D721Med (cell line): Measurements from ENCODE around the gene AIM2.
A peak's percentile ranks its signal among the peaks of the same experiment; 100 is the strongest.

ENCODE experiments used
- DNase-seq: peaks from one replicate; pipeline ENCODE4 v3.0.0; 2011; ENCODE audit warnings: low spot score; ENCODE audit not compliant: insufficient read length
- FAIRE-seq: peaks from 2 replicates; lab custom pipeline; 2011; peaks lifted over from hg19 to GRCh38; lab: Jason Lieb, UNC
- TF ChIP-seq, protein P1 (sequence below): IDR thresholded peaks from 2 replicates; pipeline ENCODE4 v1.5.1; 2012; ENCODE audit warnings: mild to moderate bottlenecking, control low read depth; ENCODE audit not compliant: insufficient read depth; ENCODE audit errors: missing control alignments

AIM2 gene

DNA sequence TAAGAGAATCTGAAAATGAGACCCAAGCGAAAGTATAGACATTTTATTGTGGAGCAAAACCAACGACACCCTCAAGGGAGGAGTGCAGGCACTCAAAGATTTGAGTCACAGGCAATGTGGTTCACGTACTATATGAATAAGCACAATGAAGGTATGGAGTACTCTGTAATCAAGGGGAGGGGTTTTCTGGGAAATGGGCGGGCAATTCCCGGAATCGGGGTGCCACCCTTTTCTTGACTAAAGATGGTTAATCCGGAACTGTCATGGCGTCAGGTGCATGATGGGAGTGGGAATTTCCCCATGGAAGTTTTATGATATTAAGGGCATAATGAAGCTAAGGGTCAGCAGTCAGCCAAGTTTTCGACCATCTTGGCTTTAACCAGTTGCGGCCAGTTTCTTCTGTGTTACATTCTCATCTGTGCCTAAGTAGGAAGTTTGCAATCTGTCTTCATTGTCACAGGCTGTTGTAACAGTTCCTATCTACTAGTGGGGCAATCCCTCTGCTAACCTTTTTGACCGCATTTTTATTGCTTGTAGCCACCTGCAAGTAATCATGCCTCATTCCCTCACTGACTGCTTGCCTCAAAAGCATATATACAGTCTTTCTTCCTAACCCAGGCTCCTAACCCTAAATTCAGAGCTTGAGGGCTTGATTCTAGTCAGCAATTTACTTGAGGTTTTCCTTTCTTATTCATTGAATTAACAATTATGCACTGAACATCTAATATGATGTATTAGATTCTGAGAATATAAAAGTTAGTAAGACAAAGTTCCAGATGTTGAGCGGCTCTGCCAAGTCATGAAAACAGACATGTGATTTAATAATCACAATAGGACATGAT is 775 bp upstream of the AIM2 start:
- FAIRE-seq (no peak), DNase-seq (no peak)
- TF ChIP-seq, protein P1, sequence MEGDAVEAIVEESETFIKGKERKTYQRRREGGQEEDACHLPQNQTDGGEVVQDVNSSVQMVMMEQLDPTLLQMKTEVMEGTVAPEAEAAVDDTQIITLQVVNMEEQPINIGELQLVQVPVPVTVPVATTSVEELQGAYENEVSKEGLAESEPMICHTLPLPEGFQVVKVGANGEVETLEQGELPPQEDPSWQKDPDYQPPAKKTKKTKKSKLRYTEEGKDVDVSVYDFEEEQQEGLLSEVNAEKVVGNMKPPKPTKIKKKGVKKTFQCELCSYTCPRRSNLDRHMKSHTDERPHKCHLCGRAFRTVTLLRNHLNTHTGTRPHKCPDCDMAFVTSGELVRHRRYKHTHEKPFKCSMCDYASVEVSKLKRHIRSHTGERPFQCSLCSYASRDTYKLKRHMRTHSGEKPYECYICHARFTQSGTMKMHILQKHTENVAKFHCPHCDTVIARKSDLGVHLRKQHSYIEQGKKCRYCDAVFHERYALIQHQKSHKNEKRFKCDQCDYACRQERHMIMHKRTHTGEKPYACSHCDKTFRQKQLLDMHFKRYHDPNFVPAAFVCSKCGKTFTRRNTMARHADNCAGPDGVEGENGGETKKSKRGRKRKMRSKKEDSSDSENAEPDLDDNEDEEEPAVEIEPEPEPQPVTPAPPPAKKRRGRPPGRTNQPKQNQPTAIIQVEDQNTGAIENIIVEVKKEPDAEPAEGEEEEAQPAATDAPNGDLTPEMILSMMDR = no peak

DNA sequence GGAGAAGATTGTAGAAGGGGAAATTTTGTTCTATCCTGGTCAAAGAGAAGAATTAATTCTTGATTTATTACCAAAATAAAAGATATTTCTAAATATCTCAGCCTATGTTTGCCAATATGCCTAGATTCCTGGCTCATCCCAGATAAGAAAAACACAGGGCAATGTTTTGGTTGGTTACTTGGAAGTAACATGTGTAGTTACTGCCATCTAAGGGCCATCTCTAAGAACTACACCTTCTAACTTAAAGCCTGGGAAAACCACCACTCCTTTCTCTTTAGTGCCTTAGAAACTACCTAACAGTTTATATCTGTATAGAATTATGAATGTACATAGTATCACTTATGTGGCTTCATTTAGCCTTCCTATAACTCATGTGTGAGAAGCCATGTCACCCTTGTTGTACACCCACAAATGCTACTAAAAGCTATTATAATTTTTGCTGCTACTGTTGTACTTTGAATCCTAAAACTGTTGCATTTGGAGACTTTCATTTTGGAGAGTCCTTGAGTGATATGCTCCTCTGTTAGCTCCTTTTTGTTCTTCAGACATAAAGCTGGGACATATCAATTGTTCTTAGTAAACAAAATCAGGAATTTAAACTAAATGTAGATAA is 4.5 kb downstream of the AIM2 start:
- TF ChIP-seq, protein P1 = peak; percentile 79
- DNase-seq = no peak
- FAIRE-seq = peak; percentile 79

DNA sequence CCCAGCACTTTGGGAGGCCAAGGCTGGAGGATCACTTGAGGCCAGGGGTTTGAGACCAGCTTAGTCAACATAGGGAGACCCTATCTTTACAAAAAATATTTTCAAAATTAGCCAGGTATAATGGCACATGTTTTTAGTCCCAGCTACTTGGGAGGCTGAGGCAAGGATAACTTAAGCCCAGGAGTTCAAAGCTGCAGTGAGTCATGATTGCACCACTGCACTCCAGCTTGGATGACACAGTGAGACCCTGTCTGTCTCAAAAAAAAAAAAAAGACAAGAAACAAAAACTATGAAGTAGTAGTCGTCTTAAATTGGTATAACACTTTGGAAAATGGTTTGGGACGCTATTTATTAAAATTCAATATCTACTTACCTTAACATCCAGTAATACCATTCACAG is 7.7 kb downstream of the AIM2 start:
- no peak for FAIRE-seq
- TF ChIP-seq, protein P1 = no peak
- DNase-seq = no peak

DNA sequence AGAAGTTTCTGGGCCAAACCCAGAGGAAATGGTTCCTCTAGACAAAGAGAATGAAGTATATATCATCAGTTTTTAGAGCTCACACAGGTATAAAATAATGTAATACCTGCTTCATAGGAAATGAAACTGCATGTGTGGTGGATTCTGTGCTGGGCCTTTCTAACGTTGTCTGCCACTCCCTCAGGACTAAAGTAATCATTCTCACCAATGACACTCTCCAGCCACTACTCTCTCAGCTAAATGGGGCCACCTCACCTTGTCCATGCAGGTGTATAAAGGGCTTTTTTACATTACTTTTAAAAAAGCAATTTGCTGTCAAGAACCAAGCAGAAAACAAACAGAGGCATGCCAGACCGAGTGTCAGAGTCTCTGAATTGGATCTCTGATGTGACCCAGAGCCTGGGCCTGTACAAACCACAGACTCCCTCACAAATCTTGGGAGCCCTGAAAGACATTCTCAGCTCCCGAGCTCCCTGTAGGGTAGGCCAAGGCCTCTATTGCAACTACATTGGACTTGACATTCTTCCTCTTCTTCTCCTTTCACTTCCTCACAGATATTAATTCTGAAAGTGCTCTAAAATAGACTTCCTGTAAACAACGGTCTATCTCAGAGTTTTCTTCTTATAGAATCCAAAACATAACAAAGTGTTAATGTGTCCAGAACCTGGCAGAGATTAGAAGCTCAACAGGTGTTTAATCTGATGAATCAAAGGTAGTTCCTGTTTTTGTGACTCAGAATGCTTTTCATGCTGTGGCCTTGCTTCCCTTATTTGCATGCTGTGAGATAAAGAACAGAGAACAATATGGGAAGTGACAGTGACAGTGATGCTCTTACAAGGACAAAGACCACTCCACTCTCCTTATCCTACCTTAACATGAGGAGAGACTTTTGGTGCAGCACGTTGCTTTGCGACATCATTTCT is 8.6 kb downstream of the AIM2 start:
- TF ChIP-seq, protein P1 = no peak
- DNase-seq (no peak), FAIRE-seq (no peak)

DNA sequence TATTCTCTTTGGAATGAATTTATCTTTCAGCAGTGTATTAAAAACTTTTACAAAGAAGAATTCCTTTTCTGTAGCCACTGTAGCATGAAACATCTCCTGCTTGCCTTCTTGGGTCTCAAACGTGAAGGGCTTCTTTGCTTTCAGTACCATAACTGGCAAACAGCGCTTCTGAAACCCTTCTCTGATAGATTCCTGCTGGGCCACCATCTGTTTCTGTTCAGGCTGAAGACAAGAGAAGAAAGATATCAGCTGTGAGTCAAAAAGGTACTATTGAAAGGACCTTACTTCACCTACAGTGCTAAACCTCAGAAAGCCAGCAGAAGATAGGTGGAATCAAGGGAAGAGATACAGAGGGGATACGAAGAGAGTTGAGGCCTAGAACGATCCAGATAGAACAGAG is 10.5 kb downstream of the AIM2 start:
- TF ChIP-seq, protein P1 = no peak
- DNase-seq = no peak
- FAIRE-seq = no peak

DNA sequence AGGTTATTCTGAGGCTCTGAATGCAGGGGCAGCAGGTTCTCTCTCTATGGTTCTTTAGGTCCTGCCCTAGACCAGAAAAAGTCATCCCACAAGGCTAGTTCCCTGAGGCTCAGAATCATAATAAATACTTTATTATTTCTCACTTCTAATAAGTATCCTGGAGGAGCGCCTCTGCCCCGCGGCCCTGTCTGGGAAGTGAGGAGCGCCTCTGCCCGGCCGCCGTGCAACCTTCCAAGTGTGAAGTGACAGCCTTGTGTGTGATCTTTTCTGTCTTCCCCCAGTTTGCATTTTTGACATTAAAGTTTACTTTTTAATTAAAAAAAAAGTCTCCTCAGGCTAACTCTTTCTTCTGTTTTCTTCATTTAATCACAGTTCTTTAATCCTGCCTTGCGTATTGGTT is 11.5 kb downstream of the AIM2 start:
- no peak for FAIRE-seq
- TF ChIP-seq, protein P1 = no peak
- no peak for DNase-seq
